Stimulated activated naive B cell treated with anti-CD40 and anti-IgM and Interleukin-4, amounts not matched to agents 10 μg/mL and 1 μg/mL and 100 μg/mL, for 72 hours (primary cell): ENCODE results near the gene KCTD6.

Source experiments
- ATAC-seq, 2 donors: fragments of 150-1000 bp; cut with Tn5 transposase; replicated peaks; 2 replicates each; pipeline ENCODE4 v1.10.0; 2021; ENCODE audit warnings: moderate library complexity in 1 of 2
- DNase-seq: peaks from one replicate; pipeline ENCODE4 v3.0.0; 2021
- H3K27ac Mint-ChIP-seq: one replicate; pipeline ENCODE4 v1.8.0; 2022; ENCODE audit warnings: mild to moderate bottlenecking, mixed read lengths
- H3K27me3 Mint-ChIP-seq, 2 donors: one replicate each; pipeline ENCODE4 v1.8.0; 2022; ENCODE audit warnings: mixed read lengths in 2 of 2
- H3K36me3 Mint-ChIP-seq, 2 donors: one replicate each; pipeline ENCODE4 v1.8.0; 2022; ENCODE audit warnings: mixed read lengths in 2 of 2, mild to moderate bottlenecking in 1 of 2
- H3K4me1 Mint-ChIP-seq, 2 donors: one replicate each; pipeline ENCODE4 v1.8.0; 2022; ENCODE audit warnings: mixed read lengths in 2 of 2, mild to moderate bottlenecking in 1 of 2
- H3K4me3 Mint-ChIP-seq, 2 donors: one replicate each; pipeline ENCODE4 v1.8.0; 2022; ENCODE audit warnings: mild to moderate bottlenecking in 2 of 2, mixed read lengths in 2 of 2, moderate library complexity in 1 of 2
- H3K9me3 Mint-ChIP-seq, 2 donors: one replicate each; pipeline ENCODE4 v1.8.0; 2022; ENCODE audit warnings: mixed read lengths in 2 of 2, mild to moderate bottlenecking in 1 of 2

KCTD6 gene

DNA sequence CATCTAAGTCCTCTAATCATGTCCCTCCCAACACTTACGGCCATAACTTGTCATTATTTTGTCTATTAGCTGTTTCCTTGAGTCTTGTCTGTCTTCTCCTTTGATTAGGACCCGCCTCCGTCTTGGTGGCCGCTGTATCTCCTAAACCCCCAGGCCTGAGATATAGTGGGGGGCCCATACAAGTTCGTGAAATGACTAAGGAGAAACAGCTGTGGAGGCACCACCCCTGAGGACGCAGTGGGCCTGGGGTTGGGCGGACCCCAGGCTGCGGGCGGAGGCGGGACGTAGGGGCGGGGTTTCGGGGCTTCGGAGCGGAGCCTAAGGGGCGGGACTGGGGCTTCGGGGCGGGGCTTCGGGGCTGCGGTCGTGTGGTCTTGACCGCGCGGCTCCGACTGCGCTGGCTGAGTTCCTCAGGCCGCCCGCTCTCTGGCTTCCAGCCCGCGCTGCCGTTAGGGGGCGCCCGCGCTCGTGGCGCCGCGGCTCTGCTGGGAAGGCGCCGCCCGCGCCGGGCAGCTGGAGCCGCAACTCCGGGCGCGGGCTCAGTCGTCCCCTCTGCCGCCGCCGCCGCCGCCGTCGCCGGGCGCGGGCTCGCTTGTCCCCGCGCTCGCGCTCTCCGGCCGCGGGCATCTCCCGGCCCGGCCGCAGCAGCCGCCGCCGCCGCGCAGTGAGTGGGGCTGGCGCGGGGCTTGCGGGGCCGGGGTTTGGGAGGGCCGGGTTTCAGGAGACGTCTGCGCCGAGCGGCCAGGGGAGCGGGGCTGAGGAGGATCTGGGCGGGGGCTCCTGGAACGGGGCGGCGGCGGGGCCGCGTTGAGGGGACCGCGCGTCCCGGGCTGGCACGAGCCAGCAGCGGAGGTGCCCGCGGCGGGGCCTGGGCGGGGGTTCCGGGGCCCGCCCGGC is at the start of gene KCTD6:
KCTD6 (plus strand) TSS at position 591 of the 897 bp plus-strand sequence. CDS start 6,660 bp downstream, outside the sequence.
- Mint-ChIP-seq H3K27me3 (peaks cover 16 to 17% of the 10 kb centered on the region in 2 donors), H3K9me3 (no peaks in the 10 kb centered on the region), H3K4me1 (peaks cover 25 to 49% of the 10 kb centered on the region in 2 donors), H3K4me3 (peak within 1 kb of the TSS; percentile 83 to 89), H3K27ac (peak within 1 kb of the TSS; percentile 59), H3K36me3 (peaks cover 0 to 3% of the 10 kb centered on the region in 2 donors)
- ATAC-seq: peak; percentile 94 to 95
- peak; percentile 93 for DNase-seq

DNA sequence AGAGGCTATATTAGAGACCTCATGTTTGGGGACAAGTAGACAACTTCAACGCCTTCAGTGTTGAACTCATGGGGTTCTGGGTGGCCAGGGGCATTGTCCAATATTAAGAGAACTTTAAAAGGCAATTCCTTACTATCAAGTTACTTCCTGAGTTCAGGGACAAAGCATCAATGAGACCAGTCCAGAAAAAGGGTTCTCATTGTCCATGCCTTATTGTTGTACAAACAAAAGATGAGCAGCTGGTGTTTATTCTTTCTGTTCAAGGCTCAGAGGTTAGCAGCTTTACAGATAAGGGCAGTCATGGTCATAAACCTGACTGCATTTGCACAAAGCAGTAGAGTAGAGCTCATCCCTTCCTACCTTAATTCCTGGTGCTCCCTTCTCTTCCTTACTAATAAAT is 39.7 kb upstream of the KCTD6 start:
- peaks cover 11 to 13% of the 10 kb centered on the region in 2 donors for H3K36me3 Mint-ChIP-seq
- ATAC-seq (no peak), DNase-seq (no peak)
- no peak overlapping the region for H3K4me3 Mint-ChIP-seq
- no peaks in the 10 kb centered on the region for H3K4me1 Mint-ChIP-seq
- H3K9me3 Mint-ChIP-seq: peaks cover 9 to 14% of the 10 kb centered on the region in 2 donors
- H3K27ac Mint-ChIP-seq: no peak overlapping the region
- no peaks in the 10 kb centered on the region for H3K27me3 Mint-ChIP-seq

DNA sequence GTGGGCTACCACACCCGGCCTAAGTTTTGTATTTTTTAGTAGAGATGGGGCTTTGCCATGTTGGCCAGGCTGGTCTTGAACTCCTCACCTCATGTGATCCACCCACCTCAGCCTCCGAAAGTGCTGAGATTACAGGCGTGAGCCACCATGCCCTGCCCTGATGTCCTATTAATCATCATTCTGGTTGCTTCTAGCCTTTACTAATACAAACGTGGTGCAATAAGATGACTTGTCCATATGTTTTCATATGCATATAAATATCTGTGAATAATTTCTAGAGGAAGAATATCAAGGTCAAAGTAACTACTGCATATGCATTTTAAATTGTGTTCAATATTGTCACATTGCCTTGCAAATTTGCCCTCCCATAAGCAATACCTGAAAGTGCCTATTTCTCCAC is 32.7 kb upstream of the KCTD6 start:
- H3K9me3 Mint-ChIP-seq: peaks cover 5 to 8% of the 10 kb centered on the region in 2 donors
- peaks cover 7 to 9% of the 10 kb centered on the region in 2 donors for H3K4me1 Mint-ChIP-seq
- H3K36me3 Mint-ChIP-seq: peaks cover 10 to 11% of the 10 kb centered on the region in 2 donors
- H3K27me3 Mint-ChIP-seq: no peaks in the 10 kb centered on the region
- no peak overlapping the region for H3K4me3 Mint-ChIP-seq
- no peak for DNase-seq
- H3K27ac Mint-ChIP-seq: no peak overlapping the region
- ATAC-seq: no peak

GRCh38 chr3:58462829-58463180 is 29.1 kb upstream of the KCTD6 start:
- Mint-ChIP-seq H3K27me3 (no peaks in the 10 kb centered on the region), H3K9me3 (no peaks in the 10 kb centered on the region), H3K4me1 (peaks cover 7 to 9% of the 10 kb centered on the region in 2 donors), H3K4me3 (no peak overlapping the region), H3K27ac (no peak overlapping the region), H3K36me3 (no peaks in the 10 kb centered on the region)
- DNase-seq (no peak), ATAC-seq (no peak)

- Mint-ChIP-seq H3K9me3 (no peaks in the 10 kb centered on the region), H3K4me1 (peaks cover 7 to 9% of the 10 kb centered on the region in 2 donors), H3K4me3 (peak overlapping the region; percentile 49 to 73), H3K27me3 (no peaks in the 10 kb centered on the region), H3K27ac (peak overlapping the region; percentile 37), H3K36me3 (no peaks in the 10 kb centered on the region)
- ATAC-seq (peak; percentile 96), DNase-seq (peak; percentile 61)
These were observed 28.5 kb upstream of the KCTD6 start for GRCh38 chr3:58463181-58463941.

- Mint-ChIP-seq H3K4me1 (peaks cover 7 to 9% of the 10 kb centered on the region in 2 donors), H3K27ac (peak overlapping the region; percentile 37), H3K36me3 (no peaks in the 10 kb centered on the region), H3K9me3 (no peaks in the 10 kb centered on the region), H3K4me3 (peak overlapping the region in 1 of 2 donors; percentile 73), H3K27me3 (no peaks in the 10 kb centered on the region)
- DNase-seq (no peak), ATAC-seq (no peak)
These were observed 28.0 kb upstream of the KCTD6 start for GRCh38 chr3:58463942-58464271.

GRCh38 chr3:58464866-58465265 is 27.0 kb upstream of the KCTD6 start:
- peaks cover 7 to 9% of the 10 kb centered on the region in 2 donors for H3K4me1 Mint-ChIP-seq
- ATAC-seq (peak; percentile 32 to 50), DNase-seq (peak; percentile 9)
- no peaks in the 10 kb centered on the region for H3K9me3 Mint-ChIP-seq
- no peak overlapping the region for H3K27ac Mint-ChIP-seq
- H3K36me3 Mint-ChIP-seq: no peaks in the 10 kb centered on the region
- H3K4me3 Mint-ChIP-seq: no peak overlapping the region
- no peaks in the 10 kb centered on the region for H3K27me3 Mint-ChIP-seq

DNA sequence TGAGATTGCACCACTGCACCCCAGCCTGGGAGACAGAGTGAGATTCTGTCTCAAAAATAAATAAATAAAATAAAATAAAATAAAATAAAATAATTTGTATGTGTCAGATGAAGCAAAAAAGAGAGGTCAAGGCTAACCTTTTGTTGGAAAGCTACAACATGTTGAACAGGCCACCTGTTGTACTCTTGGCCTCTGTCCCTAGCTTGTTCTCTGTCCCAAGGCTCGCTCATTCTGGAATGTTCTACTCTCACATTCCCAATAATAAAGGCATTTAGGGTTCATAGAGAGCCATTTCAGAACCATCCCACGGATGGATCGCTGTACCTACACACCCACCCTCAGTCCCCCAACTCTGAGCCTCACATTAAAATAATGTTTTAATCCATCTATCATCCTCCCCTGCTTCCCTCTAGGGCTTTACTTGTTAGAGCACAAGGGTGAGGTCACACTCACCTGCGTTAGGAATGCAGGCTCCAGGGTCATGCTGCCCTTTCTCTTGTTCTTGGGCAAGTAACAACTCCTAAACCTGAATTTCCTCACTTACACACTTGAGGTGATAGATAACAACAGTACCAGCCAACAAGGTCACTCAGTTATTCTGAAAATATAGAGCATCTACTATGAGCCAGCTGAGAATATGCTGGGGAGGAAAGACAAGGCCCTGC is 24.9 kb upstream of the KCTD6 start:
- Mint-ChIP-seq H3K27me3 (no peaks in the 10 kb centered on the region), H3K9me3 (no peaks in the 10 kb centered on the region), H3K4me3 (no peak overlapping the region), H3K36me3 (no peaks in the 10 kb centered on the region), H3K4me1 (peaks cover 19 to 26% of the 10 kb centered on the region in 2 donors), H3K27ac (no peak overlapping the region)
- DNase-seq (no peak), ATAC-seq (no peak)

GRCh38 chr3:58469096-58469495 is 22.8 kb upstream of the KCTD6 start:
- Mint-ChIP-seq H3K4me1 (peaks cover 13 to 31% of the 10 kb centered on the region in 2 donors), H3K27ac (no peak overlapping the region), H3K27me3 (no peaks in the 10 kb centered on the region), H3K4me3 (no peak overlapping the region), H3K36me3 (no peaks in the 10 kb centered on the region), H3K9me3 (no peaks in the 10 kb centered on the region)
- DNase-seq (no peak), ATAC-seq (no peak)

DNA sequence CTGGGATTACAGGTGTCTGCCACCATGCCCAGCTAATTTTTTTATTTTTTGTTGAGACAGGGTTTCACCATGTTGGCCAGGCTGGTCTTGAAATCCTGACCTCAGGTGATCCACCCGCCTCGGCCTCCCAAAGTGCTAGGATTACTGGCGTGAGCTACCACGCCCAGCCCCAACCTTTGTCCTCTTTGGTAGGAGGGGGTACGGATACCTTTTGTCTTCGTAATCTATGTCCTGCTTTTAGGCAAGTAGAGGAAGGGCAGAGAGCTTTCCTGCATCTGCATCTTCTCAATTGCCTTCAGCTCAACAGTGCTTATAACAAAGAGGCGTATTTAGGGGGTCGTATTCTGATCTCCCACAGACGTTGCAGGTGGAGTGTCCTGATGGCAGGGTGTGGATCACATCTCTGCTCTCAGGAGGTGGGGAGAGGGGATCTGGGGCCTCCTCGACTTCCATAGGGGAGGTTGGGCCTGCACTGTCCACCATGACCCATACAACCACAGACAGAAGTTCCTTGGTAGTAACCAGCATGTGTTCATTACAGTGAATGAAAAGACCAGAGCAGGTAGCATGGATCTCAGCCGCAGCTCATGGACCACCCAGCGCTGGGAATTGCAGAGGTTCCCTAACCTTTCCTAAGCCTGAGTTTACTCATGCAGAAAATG is 21.4 kb upstream of the KCTD6 start:
- Mint-ChIP-seq H3K27me3 (no peaks in the 10 kb centered on the region), H3K4me3 (no peak overlapping the region), H3K9me3 (no peaks in the 10 kb centered on the region), H3K27ac (no peak overlapping the region), H3K4me1 (peaks cover 27 to 45% of the 10 kb centered on the region in 2 donors), H3K36me3 (no peaks in the 10 kb centered on the region)
- DNase-seq: no peak
- no peak for ATAC-seq

- no peaks in the 10 kb centered on the region for H3K9me3 Mint-ChIP-seq
- H3K4me1 Mint-ChIP-seq: peaks cover 27 to 46% of the 10 kb centered on the region in 2 donors
- H3K36me3 Mint-ChIP-seq: no peaks in the 10 kb centered on the region
- H3K4me3 Mint-ChIP-seq: no peak overlapping the region
- DNase-seq (no peak), ATAC-seq (peak; percentile 81 to 85)
- no peaks in the 10 kb centered on the region for H3K27me3 Mint-ChIP-seq
- H3K27ac Mint-ChIP-seq: no peak overlapping the region
These were observed 20.6 kb upstream of the KCTD6 start for GRCh38 chr3:58471025-58471887.

DNA sequence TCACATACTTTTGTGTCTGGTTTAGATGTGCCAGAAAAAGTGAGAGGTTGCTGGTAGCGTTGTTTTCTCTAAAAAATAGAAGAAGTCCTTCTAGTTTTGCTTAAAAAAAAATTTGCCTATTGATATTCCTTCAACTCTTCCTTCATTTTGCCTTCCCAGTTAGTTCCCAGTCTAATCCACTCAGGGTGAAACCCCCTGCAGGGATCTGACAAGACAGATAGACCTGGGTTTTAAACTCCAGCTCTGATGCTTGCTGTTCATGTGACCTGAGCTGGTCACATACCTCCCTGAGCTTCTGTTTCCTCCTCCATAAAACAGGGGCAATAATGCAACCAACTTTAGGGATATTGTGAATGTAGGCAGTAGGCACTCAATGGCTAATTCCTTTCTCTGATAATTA is 18.6 kb upstream of the KCTD6 start:
- no peak overlapping the region for H3K27ac Mint-ChIP-seq
- peaks cover 27 to 46% of the 10 kb centered on the region in 2 donors for H3K4me1 Mint-ChIP-seq

DNA sequence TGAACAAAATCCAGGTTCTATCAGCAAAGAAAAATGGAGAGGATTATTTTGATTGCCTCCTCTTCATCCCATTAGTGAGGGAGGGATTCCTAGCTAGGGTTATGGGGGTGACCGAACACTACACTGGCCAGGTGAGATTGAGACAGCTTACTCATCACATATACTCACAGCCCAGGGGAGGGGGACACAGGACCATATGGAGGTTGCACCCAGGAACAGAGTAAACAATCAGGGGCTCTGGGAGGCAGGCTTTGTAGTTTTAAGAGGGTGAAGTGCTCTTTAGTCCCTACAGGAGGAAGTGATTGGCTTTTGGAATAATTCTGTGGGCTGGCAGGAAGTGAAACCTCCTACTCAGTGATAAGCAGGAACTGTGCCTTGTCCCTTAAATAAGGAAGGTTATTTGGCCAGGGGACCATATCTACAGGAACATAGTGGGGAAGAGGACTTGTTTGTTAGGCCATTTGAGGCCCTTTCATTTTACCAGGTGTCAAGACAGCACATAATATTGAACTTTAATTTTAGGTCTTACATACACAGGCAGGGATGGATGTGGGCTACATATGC is 17.5 kb upstream of the KCTD6 start:
- Mint-ChIP-seq H3K27ac (peak overlapping the region; percentile 68), H3K9me3 (peaks cover 0 to 3% of the 10 kb centered on the region in 2 donors), H3K4me3 (peak overlapping the region; percentile 11 to 42), H3K27me3 (no peaks in the 10 kb centered on the region), H3K4me1 (peaks cover 27 to 46% of the 10 kb centered on the region in 2 donors), H3K36me3 (no peaks in the 10 kb centered on the region)
- ATAC-seq (peak; percentile 70 to 76), DNase-seq (peak; percentile 18)

More for the DNA sequence above, 18.6 kb upstream of the KCTD6 start:
- DNase-seq: no peak
- ATAC-seq: no peak
- H3K27me3 Mint-ChIP-seq: no peaks in the 10 kb centered on the region
- H3K9me3 Mint-ChIP-seq: peaks cover 0 to 2% of the 10 kb centered on the region in 2 donors
- H3K4me3 Mint-ChIP-seq: no peak overlapping the region
- no peaks in the 10 kb centered on the region for H3K36me3 Mint-ChIP-seq
